PC-9 (cell line): ENCODE results near the gene STK35. TPM values are rescaled to one million over a fixed set of nuclear protein-coding genes. Genes with fewer than 3 reads are reported as not detected.

Source experiments
- BruUV-seq: library from RNA; stranded (reverse); fragments of 400-500 nt; replicated peaks from 2 replicates; lab custom pipeline; 2021; lab: Mats Ljungman, UMichigan
- CTCF ChIA-PET: fragments of 300-600 bp; sonication (Branson Sonifier 250); formaldehyde crosslinking; loops from one replicate; lab custom pipeline; 2022; ENCODE audit warnings: antibody characterized with exemption; lab: Charles Lee
- POLR2A ChIA-PET: fragments of 300-600 bp; sonication (Branson Sonifier 250); formaldehyde crosslinking; loops from one replicate; lab custom pipeline; 2022; ENCODE audit warnings: antibody characterized with exemption; ENCODE audit not compliant: unreplicated experiment; lab: Charles Lee
- DNase-seq, 2 experiments: peaks; one replicate each; pipeline versions ENCODE4 v3.0.0 to v3.0.0-alpha.2; 2015 to 2022; ENCODE audit warnings: mixed read lengths in 1 of 2
- H2AFZ ChIP-seq: fragments of 200-600 bp; sonication (generic); 2 replicates; pipeline ENCODE4 v1.8.1; 2017; ENCODE audit warnings: antibody characterized with exemption
- H3F3A ChIP-seq: fragments of 200-600 bp; sonication (generic); 2 replicates; pipeline ENCODE4 v1.8.1; 2017; ENCODE audit warnings: antibody characterized with exemption, mild to moderate bottlenecking, low read depth; ENCODE audit not compliant: insufficient read depth
- H3K27ac ChIP-seq: fragments of 200-600 bp; sonication (generic); 2 replicates; pipeline ENCODE4 v1.6.1; 2016; ENCODE audit warnings: mixed run types
- H3K27me3 ChIP-seq: fragments of 200-600 bp; sonication (generic); 2 replicates; pipeline ENCODE4 v1.6.1; 2016; ENCODE audit warnings: low read depth, mixed run types; ENCODE audit not compliant: insufficient read depth
- H3K36me3 ChIP-seq: fragments of 200-600 bp; sonication (generic); 2 replicates; pipeline ENCODE4 v1.6.1; 2016; ENCODE audit warnings: low read depth, mixed run types
- H3K4me1 ChIP-seq: fragments of 200-600 bp; sonication (generic); replicated peaks from 2 replicates; pipeline ENCODE4 v1.6.1; 2016; ENCODE audit warnings: mixed run types; ENCODE audit not compliant: insufficient read depth
- H3K4me2 ChIP-seq: fragments of 200-600 bp; sonication (generic); 2 replicates; pipeline ENCODE4 v1.6.1; 2017; ENCODE audit warnings: mixed run types
- H3K4me3 ChIP-seq: fragments of 200-600 bp; sonication (generic); 2 replicates; pipeline ENCODE4 v1.6.1; 2016; ENCODE audit warnings: mixed run types
- H3K79me2 ChIP-seq: fragments of 200-600 bp; sonication (generic); 2 replicates; pipeline ENCODE4 v1.6.1; 2017; ENCODE audit warnings: low read depth, mixed run types
- H3K9me2 ChIP-seq: fragments of 200-600 bp; sonication (generic); 2 replicates; pipeline ENCODE4 v1.8.1; 2017; ENCODE audit warnings: mild to moderate bottlenecking; ENCODE audit not compliant: insufficient read depth
- H3K9me3 ChIP-seq: fragments of 200-600 bp; sonication (generic); 2 replicates; pipeline ENCODE4 v1.8.1; 2016; ENCODE audit warnings: low read depth; ENCODE audit not compliant: insufficient read depth
- H4K20me1 ChIP-seq: fragments of 200-600 bp; sonication (generic); 2 replicates; pipeline ENCODE4 v1.8.1; 2017; ENCODE audit not compliant: insufficient read depth
- CTCF ChIP-seq: fragments of 200-600 bp; sonication (generic); conservative IDR thresholded peaks from 2 replicates; pipeline ENCODE4 v1.6.1; 2017; ENCODE audit warnings: mixed run types, antibody characterized with exemption, mild to moderate bottlenecking, moderate library complexity
- EZH2 ChIP-seq: fragments of 200-600 bp; sonication (generic); IDR thresholded peaks from 2 replicates; pipeline ENCODE4 v1.8.0; 2017; ENCODE audit warnings: antibody characterized with exemption, low read depth
- intact Hi-C: fragments of 100-400 bp; cut with micrococcal nuclease; formaldehyde crosslinking; loops from one replicate; pipeline ENCODE4 v1.10.0; 2022; ENCODE audit not compliant: unreplicated experiment
- total RNA-seq: library from RNA; stranded (reverse); gene quantifications from 2 replicates; pipeline ENCODE4 v1.2.3, GENCODE V29; 2021

The STK35 gene
- total RNA-seq, 1 experiment from 2014 or later, result 36.7 TPM

GRCh38 chr20:2103461-2104153, 2.0 kb downstream of the STK35 start:
- H3K4me1 ChIP-seq, result peaks cover 38% of the 10 kb centered on the region
- no peaks in the 10 kb centered on the region for H3K9me3 ChIP-seq
- no peaks in the 10 kb centered on the region for H3K9me2 ChIP-seq
- no peak for DNase-seq
- H3K27me3 ChIP-seq, result no peaks in the 10 kb centered on the region
- POLR2A ChIA-PET, result interaction anchor here (0.6 kb wide), 1 partner anchor 204 kb away, joined by 19 read pairs; no protein-coding TSS in a partner anchor
- H3K79me2 ChIP-seq, result peaks cover 58% of the 10 kb centered on the region
- H3K27ac ChIP-seq, result peak overlapping the region; percentile 97
- peak overlapping the region; percentile 96 for H2AFZ ChIP-seq
- TSS peak; percentile 38 for BruUV-seq
- peaks cover 19% of the 10 kb centered on the region for H3F3A ChIP-seq
- peak overlapping the region; percentile 96 for H3K4me2 ChIP-seq
- TF ChIP-seq EZH2, result no peak
- TF ChIP-seq CTCF, result no peak
- peaks cover 9% of the 10 kb centered on the region; the same call in 1 of the 2 replicates for H3K36me3 ChIP-seq
- intact Hi-C loops, result loop anchor here (5.0 to 10.0 kb wide), 2 partner anchors 49 to 299 kb away; no protein-coding TSS in a partner anchor
- peak overlapping the region; percentile 82 for H3K4me3 ChIP-seq
- peaks cover 28% of the 10 kb centered on the region; the same call in 1 of the 2 replicates for H4K20me1 ChIP-seq
- CTCF ChIA-PET, result interaction anchor here (0.6 kb wide), 1 partner anchor 19 kb away, joined by 3 read pairs; no protein-coding TSS in a partner anchor

GRCh38 chr20:2104236-2104635, 2.6 kb downstream of the STK35 start:
- Histone ChIP-seq H3K9me2 (no peaks in the 10 kb centered on the region), H3K4me2 (peak overlapping the region; percentile 96), H3K27ac (no peak overlapping the region), H3K9me3 (no peaks in the 10 kb centered on the region), H3F3A (peaks cover 23% of the 10 kb centered on the region), H3K79me2 (peaks cover 62% of the 10 kb centered on the region), H3K4me3 (peak overlapping the region; percentile 82), H3K4me1 (peaks cover 44% of the 10 kb centered on the region), H4K20me1 (peaks cover 31% of the 10 kb centered on the region; the same call in 1 of the 2 replicates), H3K27me3 (no peaks in the 10 kb centered on the region), H2AFZ (no peak overlapping the region), H3K36me3 (peaks cover 9% of the 10 kb centered on the region; the same call in 1 of the 2 replicates)
- CTCF ChIA-PET, result interaction anchor here (0.6 kb wide), 1 partner anchor 19 kb away, joined by 3 read pairs; no protein-coding TSS in a partner anchor
- no peak for TF ChIP-seq EZH2
- no peak for TF ChIP-seq CTCF
- POLR2A ChIA-PET, result no interaction called here
- BruUV-seq, result no TSS peak
- no peak for DNase-seq
- intact Hi-C loops, result loop anchor here (5.0 to 10.0 kb wide), 2 partner anchors 48 to 299 kb away; no protein-coding TSS in a partner anchor

- Histone ChIP-seq H3K4me1 (peaks cover 44% of the 10 kb centered on the region), H3K79me2 (peaks cover 95% of the 10 kb centered on the region), H3K4me3 (no peak overlapping the region), H3K9me3 (no peaks in the 10 kb centered on the region), H3K27ac (peak overlapping the region; percentile 61; the same call in 1 of the 2 replicates), H3K36me3 (peaks cover 21% of the 10 kb centered on the region; the same call in 1 of the 2 replicates), H3K9me2 (no peaks in the 10 kb centered on the region), H3F3A (peaks cover 25% of the 10 kb centered on the region), H3K27me3 (no peaks in the 10 kb centered on the region), H2AFZ (no peak overlapping the region), H4K20me1 (peaks cover 57% of the 10 kb centered on the region), H3K4me2 (peak overlapping the region; percentile 61)
- CTCF ChIA-PET, result no interaction called here
- DNase-seq, result no peak
- BruUV-seq, result no TSS peak
- intact Hi-C loops, result loop anchor here (2.0 to 10.0 kb wide), 2 partner anchors 24 to 304 kb away; no protein-coding TSS in a partner anchor
- TF ChIP-seq EZH2, result no peak
- TF ChIP-seq CTCF, result no peak
- POLR2A ChIA-PET, result interaction anchor here (0.6 kb wide), 1 partner anchor 206 kb away, joined by 3 read pairs; no protein-coding TSS in a partner anchor
Measured at GRCh38 chr20:2108498-2108897, 6.9 kb downstream of the STK35 start.
